Coronary artery (tissue), 2 donors: ENCODE data around the gene MAIP1.

Source experiments
- DNase-seq: peaks from one replicate; pipeline ENCODE4 v3.0.0-alpha.2; 2017; ENCODE audit warnings: low spot score
- H3K27ac ChIP-seq, 2 donors: fragments of 200-600 bp; sonication (generic); one replicate each; pipeline ENCODE4 v1.5.1; 2016 to 2019
- H3K4me3 ChIP-seq: fragments of 200-600 bp; sonication (generic); 2 replicates; pipeline ENCODE4 v1.5.1; 2016; ENCODE audit warnings: mild to moderate bottlenecking, moderate library complexity
- TF ChIP-seq, protein P1 (sequence below): fragments of 200-600 bp; sonication (generic); IDR thresholded peaks from one replicate; pipeline ENCODE4 v1.5.1; 2019; ENCODE audit warnings: antibody characterized with exemption

Gene MAIP1

DNA sequence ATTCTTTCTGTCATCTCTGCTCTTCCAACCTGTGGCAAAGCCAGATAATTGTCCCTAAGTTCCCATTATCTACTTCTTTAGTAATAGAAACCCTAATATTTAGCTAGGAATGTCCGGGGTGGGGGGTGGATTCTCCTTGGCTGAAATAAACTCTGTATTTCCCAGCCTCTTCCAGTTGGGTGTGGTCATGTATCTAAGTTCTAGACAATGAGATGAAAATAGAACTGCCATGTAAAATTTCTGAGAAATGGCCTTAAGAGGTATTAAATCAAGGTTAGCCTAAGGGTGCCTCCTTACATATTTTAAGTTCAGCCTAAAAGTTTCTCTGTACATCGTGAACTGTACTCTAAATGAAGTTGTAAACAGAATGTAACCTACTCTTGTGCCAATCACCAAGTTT is 39.5 kb downstream of the MAIP1 start:
- H3K27ac ChIP-seq, result no peak overlapping the region
- no peak overlapping the region for H3K4me3 ChIP-seq
- TF ChIP-seq, protein P1, sequence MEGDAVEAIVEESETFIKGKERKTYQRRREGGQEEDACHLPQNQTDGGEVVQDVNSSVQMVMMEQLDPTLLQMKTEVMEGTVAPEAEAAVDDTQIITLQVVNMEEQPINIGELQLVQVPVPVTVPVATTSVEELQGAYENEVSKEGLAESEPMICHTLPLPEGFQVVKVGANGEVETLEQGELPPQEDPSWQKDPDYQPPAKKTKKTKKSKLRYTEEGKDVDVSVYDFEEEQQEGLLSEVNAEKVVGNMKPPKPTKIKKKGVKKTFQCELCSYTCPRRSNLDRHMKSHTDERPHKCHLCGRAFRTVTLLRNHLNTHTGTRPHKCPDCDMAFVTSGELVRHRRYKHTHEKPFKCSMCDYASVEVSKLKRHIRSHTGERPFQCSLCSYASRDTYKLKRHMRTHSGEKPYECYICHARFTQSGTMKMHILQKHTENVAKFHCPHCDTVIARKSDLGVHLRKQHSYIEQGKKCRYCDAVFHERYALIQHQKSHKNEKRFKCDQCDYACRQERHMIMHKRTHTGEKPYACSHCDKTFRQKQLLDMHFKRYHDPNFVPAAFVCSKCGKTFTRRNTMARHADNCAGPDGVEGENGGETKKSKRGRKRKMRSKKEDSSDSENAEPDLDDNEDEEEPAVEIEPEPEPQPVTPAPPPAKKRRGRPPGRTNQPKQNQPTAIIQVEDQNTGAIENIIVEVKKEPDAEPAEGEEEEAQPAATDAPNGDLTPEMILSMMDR, result no peak
- DNase-seq, result no peak

DNA sequence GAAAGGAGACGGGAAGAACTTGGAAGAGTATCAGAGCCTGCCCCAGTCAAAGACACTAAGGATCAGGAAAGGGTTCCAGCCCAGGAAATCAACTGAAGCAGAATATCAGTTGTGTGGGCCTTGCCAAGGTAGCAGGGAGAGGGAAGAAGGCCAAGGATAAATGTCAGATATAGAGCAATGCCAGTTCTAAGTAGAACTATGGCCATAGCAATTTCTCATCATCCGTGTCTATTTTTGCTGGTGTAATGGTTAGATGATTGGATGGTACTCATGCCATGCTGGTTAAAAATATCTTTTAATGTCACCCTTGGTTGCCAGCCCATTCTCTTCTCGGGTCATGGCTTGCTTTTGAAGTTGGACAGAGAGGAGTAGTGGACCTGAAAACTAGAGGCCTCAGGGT is 41.9 kb downstream of the MAIP1 start:
- DNase-seq, result no peak
- no peak overlapping the region for H3K27ac ChIP-seq
- TF ChIP-seq, protein P1, result no peak

DNA sequence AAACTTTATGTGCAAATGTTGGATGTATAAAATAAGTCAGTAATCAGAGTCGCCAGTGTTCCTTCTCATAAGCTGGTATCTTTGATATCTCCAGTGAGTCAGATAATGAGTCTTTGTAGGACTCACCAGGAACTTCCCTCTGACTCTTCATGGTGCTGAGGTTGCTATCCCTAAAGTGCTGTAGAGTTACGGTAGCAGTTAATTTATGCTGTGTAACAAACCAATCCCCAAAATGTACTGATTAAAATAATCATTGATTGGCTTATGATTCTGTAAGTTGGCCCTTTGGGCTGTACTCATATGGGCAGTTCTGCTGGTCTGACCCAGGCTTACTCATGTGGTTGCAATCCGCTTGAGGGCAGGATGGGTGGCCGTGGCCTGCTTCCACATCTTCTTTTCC is 43.8 kb downstream of the MAIP1 start:
- H3K27ac ChIP-seq, result no peak overlapping the region
- TF ChIP-seq, protein P1, result no peak
- DNase-seq, result no peak
- H3K4me3 ChIP-seq, result no peak overlapping the region

More for the DNA sequence above, 41.9 kb downstream of the MAIP1 start:
- H3K4me3 ChIP-seq, result no peak overlapping the region

DNA sequence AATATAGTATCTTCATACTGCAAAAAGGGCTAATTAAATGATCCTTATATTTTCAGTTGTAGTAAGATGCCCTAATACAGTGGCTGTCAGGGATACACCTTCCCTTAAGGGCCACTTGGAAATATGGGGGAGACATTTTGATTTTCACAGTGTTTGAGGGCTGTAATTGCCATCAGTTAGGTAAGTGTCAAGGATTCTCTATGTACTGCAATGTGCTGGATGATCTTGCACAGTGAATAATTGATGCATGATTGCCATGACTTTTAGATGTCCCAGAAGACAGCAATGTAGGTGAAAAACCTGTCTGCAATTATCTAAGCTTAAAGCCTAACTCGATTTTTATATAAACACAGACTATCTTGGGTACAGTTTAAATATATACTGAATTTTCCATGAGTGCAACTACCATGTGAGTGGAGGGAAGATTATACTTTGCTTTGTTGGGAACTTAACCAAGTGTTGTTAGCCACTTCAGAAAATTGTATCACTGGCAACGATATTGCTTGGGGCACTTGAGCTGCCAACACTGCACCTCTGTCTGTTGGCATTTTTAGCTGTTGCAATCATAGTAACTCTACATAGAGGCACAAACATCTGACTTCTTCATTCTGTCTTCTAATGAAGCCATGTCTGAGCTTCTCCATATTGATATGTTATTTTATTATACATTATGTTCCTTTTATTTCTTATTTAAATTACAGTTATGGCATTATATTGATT is 45.2 kb downstream of the MAIP1 start:
- no peak for DNase-seq
- Histone ChIP-seq H3K27ac (no peak overlapping the region), H3K4me3 (no peak overlapping the region)
- TF ChIP-seq, protein P1, result no peak

- no peak overlapping the region for H3K4me3 ChIP-seq
- TF ChIP-seq, protein P1, result no peak
- no peak overlapping the region for H3K27ac ChIP-seq
- no peak for DNase-seq
Observed at GRCh38 chr2:200003444-200003843, 48.1 kb downstream of the MAIP1 start.

DNA sequence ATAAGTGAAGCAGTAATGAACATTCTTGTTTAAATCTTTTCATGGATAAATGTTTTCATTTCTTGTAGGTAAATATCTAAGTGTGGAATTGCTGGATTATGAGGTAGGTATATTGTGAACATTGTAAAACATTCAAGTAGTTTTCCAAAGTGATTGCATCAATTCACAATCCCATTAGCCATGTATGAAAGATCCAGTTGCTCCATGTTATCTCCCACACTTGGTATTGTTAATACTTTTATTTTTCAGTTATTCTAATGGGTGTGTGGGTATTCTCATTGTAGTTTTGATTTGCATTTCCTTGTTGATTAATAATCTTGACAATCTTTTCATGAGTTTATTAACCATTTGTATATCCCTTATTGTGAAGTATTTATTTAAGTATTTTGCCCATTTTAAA is 50.3 kb downstream of the MAIP1 start:
- no peak overlapping the region for H3K4me3 ChIP-seq
- H3K27ac ChIP-seq, result no peak overlapping the region
- no peak for DNase-seq
- TF ChIP-seq, protein P1, result no peak

DNA sequence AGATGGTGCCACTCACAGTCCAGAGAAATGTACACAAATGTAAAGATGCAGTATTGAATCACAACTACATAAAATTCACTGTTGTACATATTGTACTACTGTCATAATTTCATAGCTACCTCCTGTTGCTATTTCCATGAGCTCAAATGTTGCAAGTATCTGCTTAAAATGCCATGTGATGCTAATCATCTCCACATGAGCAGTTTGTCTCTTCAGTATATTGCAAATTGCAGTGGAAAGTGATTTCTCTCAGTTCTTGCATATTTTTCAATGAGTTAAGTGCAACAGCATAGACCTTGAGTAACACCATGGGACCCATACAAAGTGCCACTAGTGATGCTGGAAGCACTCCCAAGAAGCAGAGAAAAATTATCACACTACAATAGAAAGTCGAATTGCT is 51.9 kb downstream of the MAIP1 start:
- TF ChIP-seq, protein P1, result no peak
- H3K27ac ChIP-seq, result no peak overlapping the region
- DNase-seq, result no peak
- no peak overlapping the region for H3K4me3 ChIP-seq
